ENCODE results near the gene MSRB3.

GRCh38 chr12:65277994-65278575 lies 398 bp upstream of the MSRB3 start:
- TF ChIP-seq CTCF (IDR thresholded peaks at IDR 0.05), result no peak
- TF ChIP-seq POLR2A (IDR thresholded peaks at IDR 0.05), result no peak

Data from Peyer's patch (tissue), 4 donors.